Embryonic facial prominence (tissue), 1 donor: ENCODE data around the gene GATAD2A.

Experiments used
- DNase-seq: peaks from one replicate; pipeline ENCODE4 v3.0.0-alpha.2; 2016; ENCODE audit errors: extremely low spot score

The GATAD2A gene

GRCh38 chr19:19543640-19544039, 138.2 kb downstream of the GATAD2A start:
- DNase-seq = no peak

DNA sequence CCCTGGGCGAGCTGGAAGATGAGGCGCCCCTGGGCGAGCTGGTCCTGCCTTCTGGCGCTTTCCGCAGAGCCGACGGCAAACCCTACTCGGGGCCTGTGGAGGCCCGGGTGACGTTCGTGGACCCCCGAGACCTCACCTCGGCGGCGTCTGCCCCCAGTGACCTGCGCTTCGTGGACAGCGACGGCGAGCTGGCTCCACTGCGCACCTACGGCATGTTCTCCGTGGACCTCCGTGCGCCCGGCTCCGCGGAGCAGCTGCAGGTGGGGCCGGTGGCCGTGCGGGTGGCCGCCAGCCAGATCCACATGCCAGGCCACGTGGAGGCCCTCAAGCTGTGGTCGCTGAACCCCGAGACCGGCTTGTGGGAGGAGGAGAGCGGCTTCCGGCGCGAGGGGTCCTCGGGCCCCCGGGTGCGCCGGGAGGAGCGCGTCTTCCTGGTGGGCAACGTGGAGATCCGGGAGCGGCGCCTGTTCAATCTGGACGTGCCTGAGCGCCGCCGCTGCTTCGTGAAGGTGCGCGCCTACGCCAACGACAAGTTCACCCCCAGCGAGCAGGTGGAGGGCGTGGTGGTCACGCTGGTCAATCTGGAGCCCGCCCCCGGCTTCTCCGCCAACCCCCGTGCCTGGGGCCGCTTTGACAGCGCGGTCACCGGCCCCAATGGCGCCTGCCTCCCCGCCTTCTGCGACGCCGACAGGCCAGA, 138.9 kb downstream of the GATAD2A start:
- DNase-seq = no peak

DNA sequence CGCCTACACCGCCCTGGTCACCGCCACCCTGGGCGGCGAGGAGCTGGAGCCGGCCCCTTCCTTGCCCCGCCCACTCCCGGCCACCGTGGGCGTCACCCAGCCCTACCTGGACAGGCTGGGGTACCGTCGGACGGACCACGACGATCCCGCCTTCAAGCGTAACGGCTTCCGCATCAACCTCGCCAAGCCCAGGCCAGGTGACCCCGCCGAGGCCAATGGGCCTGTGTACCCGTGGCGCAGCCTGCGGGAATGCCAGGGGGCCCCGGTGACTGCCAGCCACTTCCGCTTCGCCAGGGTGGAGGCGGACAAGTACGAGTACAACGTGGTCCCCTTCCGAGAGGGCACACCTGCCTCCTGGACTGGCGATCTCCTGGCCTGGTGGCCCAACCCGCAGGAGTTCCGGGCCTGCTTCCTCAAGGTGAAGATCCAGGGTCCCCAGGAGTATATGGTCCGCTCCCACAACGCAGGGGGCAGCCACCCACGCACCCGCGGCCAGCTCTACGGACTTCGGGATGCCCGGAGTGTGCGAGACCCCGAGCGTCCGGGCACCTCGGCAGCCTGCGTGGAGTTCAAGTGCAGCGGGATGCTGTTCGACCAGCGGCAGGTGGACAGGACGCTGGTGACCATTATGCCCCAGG, 139.6 kb downstream of the GATAD2A start:
- DNase-seq = no peak

DNA sequence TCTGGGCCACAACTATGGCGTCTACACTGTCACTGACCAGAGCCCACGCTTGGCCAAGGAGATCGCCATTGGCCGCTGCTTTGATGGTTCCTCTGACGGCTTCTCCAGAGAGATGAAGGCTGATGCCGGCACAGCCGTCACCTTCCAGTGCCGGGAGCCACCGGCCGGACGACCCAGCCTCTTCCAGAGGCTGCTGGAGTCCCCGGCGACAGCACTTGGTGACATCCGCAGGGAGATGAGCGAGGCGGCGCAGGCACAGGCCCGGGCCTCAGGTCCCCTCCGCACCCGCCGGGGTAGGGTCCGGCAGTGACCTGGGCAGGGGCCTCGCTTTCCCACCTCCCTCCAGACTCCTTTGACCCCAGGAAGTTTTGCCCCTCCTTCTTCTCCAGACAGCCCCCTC, 140.2 kb downstream of the GATAD2A start:
- DNase-seq = no peak

- DNase-seq = no peak
Measured at GRCh38 chr19:19546751-19547162, 141.3 kb downstream of the GATAD2A start.

DNA sequence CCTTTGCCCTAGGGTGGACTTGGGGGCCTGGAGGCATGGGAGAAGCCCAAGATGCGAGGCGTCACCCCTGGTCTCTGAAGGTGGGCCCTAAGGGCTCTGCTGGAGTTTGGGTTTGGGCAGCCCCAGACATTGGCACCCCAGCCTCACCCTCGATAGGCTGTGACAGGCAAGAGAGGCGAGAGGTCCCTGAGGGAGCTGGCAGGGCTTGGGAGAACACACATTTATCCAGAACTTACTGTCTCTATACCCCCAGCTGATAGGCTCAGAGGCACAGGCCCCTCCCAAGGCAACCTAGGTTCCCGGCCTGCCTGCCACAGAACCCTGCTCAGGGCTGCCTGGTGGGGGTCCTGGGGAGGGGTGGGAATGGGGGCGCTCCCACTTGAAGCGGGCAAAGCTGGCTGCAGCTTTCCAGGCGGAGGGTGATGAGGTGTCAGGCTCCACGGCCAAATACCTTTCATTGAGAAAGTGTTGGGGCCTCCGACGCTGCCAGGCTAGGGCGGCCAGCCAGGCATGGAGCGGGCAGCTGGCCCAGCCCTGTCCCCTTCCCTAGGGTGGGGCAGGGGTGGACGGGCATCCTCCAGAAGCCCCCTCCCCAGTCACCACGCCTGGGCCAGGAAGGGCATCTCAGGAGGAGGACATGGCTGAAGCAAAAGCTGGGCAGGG, 142.3 kb downstream of the GATAD2A start:
- no peak for DNase-seq

GRCh38 chr19:19548915-19549759, 143.7 kb downstream of the GATAD2A start:
- DNase-seq = no peak

GRCh38 chr19:19549804-19550464, 144.5 kb downstream of the GATAD2A start:
- no peak for DNase-seq

GRCh38 chr19:19550485-19550929, 145.0 kb downstream of the GATAD2A start:
- no peak for DNase-seq

GRCh38 chr19:19550972-19551852, 145.7 kb downstream of the GATAD2A start:
- DNase-seq = no peak

DNA sequence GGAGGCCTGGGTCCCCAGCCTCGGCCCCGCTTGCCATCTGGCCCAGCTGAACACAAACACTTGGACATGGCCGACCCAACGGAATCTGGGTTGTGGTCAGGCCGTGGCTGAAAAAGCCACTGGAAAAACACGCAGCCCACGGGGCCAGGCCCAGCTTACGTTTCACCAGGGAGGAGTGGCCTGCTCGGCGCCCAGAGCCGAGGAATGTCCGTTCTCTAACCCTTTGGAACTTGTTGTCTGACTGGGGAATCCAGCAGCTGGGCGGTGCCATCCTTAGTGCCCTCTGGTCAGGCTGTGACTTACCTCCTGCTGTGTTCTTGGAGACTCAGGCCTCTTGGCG, 146.3 kb downstream of the GATAD2A start:
- DNase-seq = no peak

- no peak for DNase-seq
Measured at GRCh38 chr19:19552798-19553197, 147.3 kb downstream of the GATAD2A start.

- DNase-seq = no peak
Measured at GRCh38 chr19:19553670-19554069, 148.2 kb downstream of the GATAD2A start.

DNA sequence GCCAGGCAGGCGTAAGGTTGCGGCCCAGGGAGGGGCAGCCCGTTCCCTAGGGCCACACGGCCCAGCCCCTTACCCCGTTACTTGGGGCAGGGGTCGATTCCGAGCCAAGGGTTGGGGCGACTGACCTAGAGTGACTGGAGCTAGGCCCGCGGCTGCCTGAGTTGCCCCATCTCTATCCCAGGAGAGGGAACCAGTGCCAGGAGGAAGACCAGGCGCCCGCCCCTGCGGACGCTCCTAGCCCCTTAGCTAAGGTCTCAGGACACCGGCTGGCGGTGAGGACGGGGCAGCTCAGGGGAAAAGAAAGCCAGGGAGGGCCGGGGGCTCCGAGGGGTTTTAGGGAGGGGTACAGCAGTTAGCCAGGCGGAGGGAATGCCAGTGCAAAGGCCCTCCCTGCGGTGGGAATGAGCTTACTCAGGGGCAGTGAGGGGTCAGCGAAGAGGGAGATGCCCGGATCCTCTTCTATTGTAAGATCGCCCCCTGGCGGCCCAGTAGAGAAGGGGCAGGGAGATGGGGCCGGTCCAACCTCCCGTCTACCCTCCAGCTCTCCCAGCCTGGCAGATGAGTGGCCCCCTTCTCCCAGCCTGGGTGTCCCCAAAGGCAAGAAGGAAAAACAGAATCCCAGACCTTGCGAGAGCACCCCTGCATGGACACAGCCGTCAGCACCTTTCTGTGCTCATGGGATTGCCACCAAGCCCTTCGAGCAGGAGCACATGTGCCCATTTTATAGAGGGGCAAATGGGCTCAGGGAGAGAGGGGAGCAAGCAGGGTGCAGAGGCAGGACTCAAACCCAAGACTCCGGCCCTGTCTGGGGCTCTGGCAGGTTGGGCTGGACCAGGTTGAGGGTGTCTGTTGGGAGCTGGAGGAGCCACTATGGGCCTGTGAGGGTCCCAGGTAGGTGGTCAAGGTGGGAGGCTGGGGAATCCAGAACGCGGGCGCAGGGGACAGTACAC, 148.9 kb downstream of the GATAD2A start:
- no peak for DNase-seq

- no peak for DNase-seq
Measured at GRCh38 chr19:19558055-19558454, 152.6 kb downstream of the GATAD2A start.
